Activated CD4-positive, alpha-beta T cell treated with anti-CD3 and anti-CD28 coated beads, Interleukin-10, Interleukin-2, amounts not matched to agents 100 ng/mL and 50 ng/mL, durations not matched to agents 16 hours and 8 hours (primary cell): ENCODE measurements around the gene RAB1B.

ENCODE experiments used
- DNase-seq: peaks from one replicate; pipeline ENCODE4 v3.0.0-alpha.2; 2020

The RAB1B gene

GRCh38 chr11:66268244-66268951 is at the start of gene RAB1B:
Gene RAB1B (plus strand): TSS chr11:66268639. CDS start chr11:66268680, 41 bp downstream.
- DNase-seq = peak; percentile 100

GRCh38 chr11:66218846-66219620 is 49.4 kb upstream of the RAB1B start:
- no peak for DNase-seq

- DNase-seq = no peak
These were observed 48.4 kb upstream of the RAB1B start for GRCh38 chr11:66219846-66220565.

- DNase-seq = no peak
These were observed 47.9 kb upstream of the RAB1B start for GRCh38 chr11:66220566-66220935.

- no peak for DNase-seq
These were observed 47.4 kb upstream of the RAB1B start for GRCh38 chr11:66221012-66221411.

GRCh38 chr11:66221726-66222236 is 46.7 kb upstream of the RAB1B start:
- DNase-seq = no peak

GRCh38 chr11:66222358-66223149 is 45.9 kb upstream of the RAB1B start:
- DNase-seq = peak; percentile 95

- no peak for DNase-seq
These were observed 44.1 kb upstream of the RAB1B start for GRCh38 chr11:66224226-66224855.

- DNase-seq = no peak
These were observed 43.4 kb upstream of the RAB1B start for GRCh38 chr11:66225066-66225465.

GRCh38 chr11:66226101-66226500 is 42.3 kb upstream of the RAB1B start:
- no peak for DNase-seq

GRCh38 chr11:66227700-66228099 is 40.7 kb upstream of the RAB1B start:
- DNase-seq = no peak

- DNase-seq = no peak
These were observed 39.9 kb upstream of the RAB1B start for GRCh38 chr11:66228521-66228920.

GRCh38 chr11:66230156-66230555 is 38.3 kb upstream of the RAB1B start:
- no peak for DNase-seq

GRCh38 chr11:66230978-66231377 is 37.5 kb upstream of the RAB1B start:
- no peak for DNase-seq

- no peak for DNase-seq
These were observed 36.9 kb upstream of the RAB1B start for GRCh38 chr11:66231561-66231960.

- no peak for DNase-seq
These were observed 35.7 kb upstream of the RAB1B start for GRCh38 chr11:66232769-66233168.

- DNase-seq = no peak
These were observed 35.1 kb upstream of the RAB1B start for GRCh38 chr11:66233301-66233700.

GRCh38 chr11:66235141-66235540 is 33.3 kb upstream of the RAB1B start:
- no peak for DNase-seq

- no peak for DNase-seq
These were observed 30.6 kb upstream of the RAB1B start for GRCh38 chr11:66237867-66238266.

GRCh38 chr11:66238786-66239413 is 29.5 kb upstream of the RAB1B start:
- no peak for DNase-seq

- DNase-seq = no peak
These were observed 28.9 kb upstream of the RAB1B start for GRCh38 chr11:66239511-66239910.
